Posterior vena cava (tissue), 2 donors: ENCODE data around the gene STIM2. TPM values are rescaled to one million over a fixed set of nuclear protein-coding genes. Genes with fewer than 3 reads are reported as not detected.

Experiments
- DNase-seq: peaks from one replicate; pipeline ENCODE4 v3.0.0-alpha.2; 2020; ENCODE audit warnings: low spot score
- intact Hi-C, 2 donors: fragments of 100-400 bp; cut with DNase I; formaldehyde crosslinking; loops; one replicate each; pipeline versions ENCODE4 v1.14.1 to v1.14.2; 2022 to 2023
- total RNA-seq, 2 donors: library from RNA; stranded (reverse); fragmentation: NEBNext Ultra II Directional; extraction: Animal tissue kit (Norgen Biotek cat#: 25700); gene quantifications; one replicate each; pipeline ENCODE4 v1.2.1, GENCODE V29; 2021
- donor health status: DM: yes; HTN: yes; CAD: no.
- donor health status: DM: yes; HTN: yes; CAD: no.

Gene STIM2
- total RNA-seq, 2 donors from 2014 or later, result 17.0 to 17.4 TPM

GRCh38 chr4:26862381-26862915 lies 1.8 kb downstream of the STIM2 start:
- no peak for DNase-seq
- intact Hi-C loops, result loop anchor here (10.0 kb wide), 2 partner anchors 132 to 428 kb away; no protein-coding TSS in a partner anchor

- intact Hi-C loops, result loop anchor here (10.0 kb wide), 2 partner anchors 131 to 429 kb away; no protein-coding TSS in a partner anchor
- DNase-seq, result no peak
Observed at GRCh38 chr4:26863512-26863911, 2.9 kb downstream of the STIM2 start.

- intact Hi-C loops, result loop anchor here (10.0 kb wide), 2 partner anchors 130 to 430 kb away; no protein-coding TSS in a partner anchor
- no peak for DNase-seq
Observed at GRCh38 chr4:26864899-26865298, 4.3 kb downstream of the STIM2 start.

- DNase-seq, result no peak
- intact Hi-C loops, result loop anchor here (10.0 kb wide), 2 partner anchors 129 to 431 kb away; no protein-coding TSS in a partner anchor
Observed at GRCh38 chr4:26866203-26866602, 5.6 kb downstream of the STIM2 start.

GRCh38 chr4:26866781-26867180 lies 6.1 kb downstream of the STIM2 start:
- DNase-seq, result no peak
- intact Hi-C loops, result loop anchor here (10.0 kb wide), 2 partner anchors 128 to 432 kb away; no protein-coding TSS in a partner anchor

GRCh38 chr4:26867914-26868684 lies 7.5 kb downstream of the STIM2 start:
- DNase-seq, result no peak
- intact Hi-C loops, result loop anchor here (10.0 kb wide), 2 partner anchors 127 to 433 kb away; no protein-coding TSS in a partner anchor

- intact Hi-C loops, result no loop called here
- no peak for DNase-seq
Observed at GRCh38 chr4:26870576-26871262, 10.1 kb downstream of the STIM2 start.

GRCh38 chr4:26871611-26872010 lies 11.0 kb downstream of the STIM2 start:
- no peak for DNase-seq
- intact Hi-C loops, result no loop called here

- no peak for DNase-seq
- intact Hi-C loops, result no loop called here
Observed at GRCh38 chr4:26873391-26874026, 12.9 kb downstream of the STIM2 start.

DNA sequence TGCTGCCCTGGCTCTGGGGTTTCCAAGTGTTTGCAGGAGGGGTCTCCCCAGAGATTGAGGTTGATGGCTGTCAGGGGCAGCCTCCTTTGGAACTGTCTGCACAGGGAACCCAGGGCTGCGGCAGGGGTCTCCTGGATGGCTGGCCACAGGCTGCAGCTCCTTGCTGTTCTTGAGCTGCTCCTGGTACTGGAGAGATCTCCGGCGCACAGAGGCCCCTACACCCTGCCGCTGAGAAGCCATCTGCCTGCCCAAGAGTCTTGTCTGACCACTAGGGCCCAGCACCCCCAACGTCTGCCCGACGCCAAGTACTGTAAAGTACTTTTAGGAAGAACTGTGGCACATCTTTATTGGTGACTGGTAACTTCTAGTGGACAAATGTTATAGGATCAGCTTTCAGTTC lies 13.5 kb downstream of the STIM2 start:
- intact Hi-C loops, result no loop called here
- no peak for DNase-seq

- intact Hi-C loops, result no loop called here
- no peak for DNase-seq
Observed at GRCh38 chr4:26877406-26877805, 16.8 kb downstream of the STIM2 start.

DNA sequence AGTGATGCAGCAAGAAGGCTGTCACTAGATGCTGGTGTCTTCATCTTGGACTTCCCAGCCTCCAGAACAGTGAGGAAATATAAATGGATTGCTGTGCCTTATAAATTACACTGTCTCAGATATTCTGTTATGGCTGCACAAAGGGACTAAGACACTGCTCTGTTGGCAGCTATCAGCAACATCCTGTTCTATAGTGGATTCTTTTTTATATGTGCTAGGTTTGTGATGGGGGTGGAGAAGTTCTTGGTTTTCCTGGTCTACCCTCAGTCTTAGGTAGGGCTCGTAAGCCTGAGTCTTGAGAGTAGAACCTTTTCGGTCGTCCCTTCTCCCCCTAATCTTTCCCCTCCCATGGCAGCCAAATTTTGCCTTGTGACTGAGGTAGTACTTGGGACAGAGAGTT lies 17.3 kb downstream of the STIM2 start:
- intact Hi-C loops, result no loop called here
- no peak for DNase-seq

DNA sequence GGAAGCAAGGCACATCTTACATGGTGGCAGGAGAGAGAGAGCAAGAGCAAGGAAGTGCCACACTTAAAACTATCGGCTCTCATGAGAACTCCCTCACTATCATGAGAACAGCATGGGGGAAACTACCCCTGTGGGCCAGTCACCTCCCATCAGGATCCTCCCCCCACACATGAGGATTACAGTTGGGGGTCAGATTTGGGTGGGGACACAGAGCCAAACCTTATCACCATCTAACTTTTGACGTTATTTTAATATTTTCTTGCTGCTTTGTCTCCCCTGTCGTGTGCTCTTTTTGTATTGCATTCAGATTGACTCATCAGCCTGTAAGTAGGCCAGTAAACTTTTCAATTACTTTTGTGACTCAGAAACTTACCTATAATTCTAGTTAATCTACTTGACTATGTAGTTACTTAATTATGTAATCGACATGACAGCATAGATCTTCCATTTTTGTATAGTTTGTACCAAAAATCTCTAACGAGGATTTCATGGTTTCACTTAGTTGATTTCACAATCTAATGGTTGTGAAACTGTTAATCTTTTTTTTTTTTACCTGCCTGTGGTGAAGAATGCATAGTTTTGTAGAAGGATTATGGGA lies 18.3 kb downstream of the STIM2 start:
- DNase-seq, result no peak
- intact Hi-C loops, result no loop called here

DNA sequence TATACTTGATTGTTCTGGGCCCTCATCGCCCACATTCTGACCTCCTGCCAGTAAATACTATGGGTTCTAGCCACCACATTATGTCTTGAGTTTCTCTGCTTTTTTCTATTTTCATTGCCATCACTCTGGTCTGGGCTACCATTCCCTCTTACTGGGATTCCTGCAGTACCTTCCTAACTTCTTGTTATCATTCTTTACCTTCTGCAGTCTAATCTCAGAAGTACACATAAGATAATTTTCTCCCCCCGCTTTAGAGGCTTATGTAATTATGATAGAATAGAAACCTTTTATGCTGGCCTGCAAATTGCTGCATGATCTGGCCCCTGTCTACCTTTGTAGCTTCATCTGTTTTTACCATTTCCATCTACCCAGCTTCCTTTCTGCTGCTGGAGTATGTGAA lies 19.2 kb downstream of the STIM2 start:
- intact Hi-C loops, result no loop called here
- no peak for DNase-seq

DNA sequence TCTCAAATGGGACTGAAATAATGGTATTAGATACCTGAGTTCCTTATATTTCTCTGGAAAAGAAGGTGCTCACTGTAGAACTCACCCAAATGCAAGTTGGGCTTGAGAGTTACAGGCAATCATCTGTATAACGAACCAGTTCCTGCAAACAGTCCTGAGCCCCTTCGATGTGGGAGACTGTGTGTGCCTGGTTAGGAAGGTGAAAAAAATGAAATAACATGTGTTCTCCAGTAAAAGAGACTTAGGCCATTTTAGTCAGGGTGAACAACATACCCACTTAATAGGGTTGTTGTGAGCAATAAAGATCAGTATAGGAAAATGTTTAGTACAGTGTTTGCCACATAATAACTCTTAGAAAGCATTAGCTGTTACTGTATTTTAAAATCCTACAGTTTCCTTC lies 23.4 kb downstream of the STIM2 start:
- DNase-seq, result no peak
- intact Hi-C loops, result no loop called here

- DNase-seq, result no peak
- intact Hi-C loops, result no loop called here
Observed at GRCh38 chr4:26884486-26884988, 23.9 kb downstream of the STIM2 start.

DNA sequence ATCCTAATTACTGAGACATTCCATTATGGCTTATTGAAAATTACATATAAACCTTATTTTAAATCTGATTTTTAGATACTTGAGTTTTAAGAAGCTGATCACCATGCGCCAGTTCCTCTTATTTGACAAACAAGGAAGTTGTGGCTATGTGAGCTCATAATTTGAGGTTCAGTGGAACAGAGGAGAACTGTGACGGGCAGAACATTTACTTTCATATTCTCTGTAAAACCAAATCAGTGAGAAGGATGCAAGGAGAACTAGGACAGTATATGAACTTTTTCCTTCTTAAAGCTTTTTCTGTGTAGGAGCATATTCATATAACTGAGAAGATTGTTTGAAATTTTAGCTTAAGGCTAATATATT lies 25.3 kb downstream of the STIM2 start:
- no peak for DNase-seq
- intact Hi-C loops, result no loop called here

DNA sequence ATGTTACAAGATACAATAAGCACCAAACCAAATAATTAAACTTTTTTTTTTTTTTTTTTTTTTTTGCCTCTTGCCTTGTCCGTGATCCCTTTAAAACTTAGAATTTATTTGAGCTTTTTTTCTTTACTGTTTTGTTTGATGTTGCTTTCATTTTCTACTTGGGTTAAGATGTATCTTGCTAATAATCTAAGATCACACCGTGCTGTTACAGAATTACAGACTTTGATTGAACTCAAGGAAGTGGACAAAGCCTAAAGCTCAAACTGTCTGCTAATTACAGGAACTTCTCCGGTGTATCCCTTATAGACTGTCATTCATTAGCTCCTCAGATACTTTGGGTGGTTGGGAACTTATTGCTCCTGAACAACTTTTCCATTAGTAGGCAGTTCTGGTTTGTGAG lies 26.5 kb downstream of the STIM2 start:
- intact Hi-C loops, result no loop called here
- no peak for DNase-seq

GRCh38 chr4:26887809-26888208 lies 27.2 kb downstream of the STIM2 start:
- no peak for DNase-seq
- intact Hi-C loops, result no loop called here
